C4-2B (cell line): ENCODE measurements around the gene MARCHF4.

Experiments
- ZFX ChIP-seq: fragments of 450-650 bp; IDR thresholded peaks from 2 replicates; pipeline ENCODE4 v1.6.1; 2017
- TF ChIP-seq, protein P1 (sequence below): fragments of 450-650 bp; conservative IDR thresholded peaks from 2 replicates; pipeline ENCODE4 v1.5.1; 2017; ENCODE audit warnings: mild to moderate bottlenecking

DNA sequence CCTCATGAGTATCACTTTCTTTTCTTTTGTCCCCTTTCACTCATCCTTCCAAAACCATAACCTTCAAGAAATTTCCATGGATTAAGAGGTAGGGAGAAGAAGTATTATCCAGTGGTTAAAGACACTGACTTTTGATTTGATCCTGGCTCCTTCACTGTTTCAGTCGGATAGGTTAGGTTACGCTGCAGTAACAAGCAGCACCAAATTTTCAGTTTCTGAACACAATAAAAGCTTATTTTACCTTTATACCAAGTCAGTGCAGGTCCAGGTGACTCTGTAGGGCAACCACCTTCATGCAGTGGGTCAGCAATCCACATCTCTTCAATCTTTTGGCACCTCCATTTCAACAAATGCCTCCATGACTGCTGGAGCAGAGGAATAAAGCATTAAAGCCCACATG is 15.0 kb upstream of the MARCHF4 start:
- TF ChIP-seq, protein P1, sequence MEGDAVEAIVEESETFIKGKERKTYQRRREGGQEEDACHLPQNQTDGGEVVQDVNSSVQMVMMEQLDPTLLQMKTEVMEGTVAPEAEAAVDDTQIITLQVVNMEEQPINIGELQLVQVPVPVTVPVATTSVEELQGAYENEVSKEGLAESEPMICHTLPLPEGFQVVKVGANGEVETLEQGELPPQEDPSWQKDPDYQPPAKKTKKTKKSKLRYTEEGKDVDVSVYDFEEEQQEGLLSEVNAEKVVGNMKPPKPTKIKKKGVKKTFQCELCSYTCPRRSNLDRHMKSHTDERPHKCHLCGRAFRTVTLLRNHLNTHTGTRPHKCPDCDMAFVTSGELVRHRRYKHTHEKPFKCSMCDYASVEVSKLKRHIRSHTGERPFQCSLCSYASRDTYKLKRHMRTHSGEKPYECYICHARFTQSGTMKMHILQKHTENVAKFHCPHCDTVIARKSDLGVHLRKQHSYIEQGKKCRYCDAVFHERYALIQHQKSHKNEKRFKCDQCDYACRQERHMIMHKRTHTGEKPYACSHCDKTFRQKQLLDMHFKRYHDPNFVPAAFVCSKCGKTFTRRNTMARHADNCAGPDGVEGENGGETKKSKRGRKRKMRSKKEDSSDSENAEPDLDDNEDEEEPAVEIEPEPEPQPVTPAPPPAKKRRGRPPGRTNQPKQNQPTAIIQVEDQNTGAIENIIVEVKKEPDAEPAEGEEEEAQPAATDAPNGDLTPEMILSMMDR, result no peak
- TF ChIP-seq ZFX, result no peak
